GM21528 (cell line): ENCODE results near the gene PIGL.
"Not testable (repeated sequence)": the region's sequence is repeated elsewhere in the genome, so short reads cannot be mapped to it uniquely, and the experiment has no call there.

Source experiments
- ATAC-seq: cut with Tn5 transposase; IDR thresholded peaks from one replicate; pipeline ENCODE4 v1.9.1; 2021; ENCODE audit warnings: mild to moderate bottlenecking, moderate library complexity; ENCODE audit not compliant: unreplicated experiment, low FRiP score

PIGL gene

GRCh38 chr17:16272111-16272840 is 55.3 kb downstream of the PIGL start:
- no peak for ATAC-seq

GRCh38 chr17:16273499-16273898 is 56.5 kb downstream of the PIGL start:
- ATAC-seq = no peak

GRCh38 chr17:16273929-16274339 is 56.9 kb downstream of the PIGL start:
- no peak for ATAC-seq

- ATAC-seq = no peak
Measured at GRCh38 chr17:16275024-16275423, 58.0 kb downstream of the PIGL start.

- no peak for ATAC-seq
Measured at GRCh38 chr17:16277163-16277562, 60.2 kb downstream of the PIGL start.

- no peak for ATAC-seq
Measured at GRCh38 chr17:16281351-16281750, 64.3 kb downstream of the PIGL start.

- ATAC-seq = no peak
Measured at GRCh38 chr17:16282522-16282921, 65.5 kb downstream of the PIGL start.

GRCh38 chr17:16283705-16284104 is 66.7 kb downstream of the PIGL start:
- ATAC-seq = no peak

GRCh38 chr17:16285646-16286008 is 68.6 kb downstream of the PIGL start:
- no peak for ATAC-seq

- ATAC-seq = peak; percentile 83
Measured at GRCh38 chr17:16286009-16286946, 69.3 kb downstream of the PIGL start.

- peak; percentile 40 for ATAC-seq
Measured at GRCh38 chr17:16286947-16287562, 70.0 kb downstream of the PIGL start.

GRCh38 chr17:16287563-16288027 is 70.6 kb downstream of the PIGL start:
- peak; percentile 20 for ATAC-seq

- ATAC-seq = no peak
Measured at GRCh38 chr17:16288860-16289571, 72.0 kb downstream of the PIGL start.

GRCh38 chr17:16293931-16294330 is 76.9 kb downstream of the PIGL start:
- no peak for ATAC-seq

GRCh38 chr17:16294560-16294959 is 77.5 kb downstream of the PIGL start:
- no peak for ATAC-seq

GRCh38 chr17:16296072-16296471 is 79.1 kb downstream of the PIGL start:
- not testable (repeated sequence) for ATAC-seq

GRCh38 chr17:16297367-16298139 is 80.5 kb downstream of the PIGL start:
- no peak for ATAC-seq

- no peak for ATAC-seq
Measured at GRCh38 chr17:16298140-16298662, 81.2 kb downstream of the PIGL start.

- no peak for ATAC-seq
Measured at GRCh38 chr17:16300554-16300953, 83.5 kb downstream of the PIGL start.
